ENCODE results near the gene SCFD2. TPM values are rescaled to one million over a fixed set of nuclear protein-coding genes. Genes with fewer than 3 reads are reported as not detected.

The SCFD2 gene
- total RNA-seq, 1 donor, result 24.2 TPM

- Histone ChIP-seq H3K27ac (ENCODE audit: low read depth, low read length) (no peak overlapping the region), H4K20me1 (ENCODE audit: insufficient read depth, low read length) (no peaks in the 10 kb centered on the region), H3K4me2 (ENCODE audit: insufficient read depth, low read length) (no peak overlapping the region), H3K9me3 (ENCODE audit: low read depth, low read length) (no peaks in the 10 kb centered on the region), H3K36me3 (ENCODE audit: insufficient read depth, low read length) (no peaks in the 10 kb centered on the region), H3K79me2 (ENCODE audit: insufficient read depth, low read length) (no peaks in the 10 kb centered on the region), H3K4me3 (ENCODE audit: insufficient read depth, low read length) (no peak overlapping the region), H3K27me3 (ENCODE audit: insufficient read depth, low read length) (no peaks in the 10 kb centered on the region), H3K4me1 (ENCODE audit: insufficient read depth, low read length) (peaks cover 6% of the 10 kb centered on the region), H2AFZ (ENCODE audit: low read length) (no peak overlapping the region)
- no peak for DNase-seq (ENCODE audit: insufficient read length, low spot score, missing footprints)
- TF ChIP-seq CTCF (IDR thresholded peaks at IDR 0.05; ENCODE audit: extremely low read depth, low read depth, low read length), result no peak
Measured at GRCh38 chr4:52840531-52841370, 525.1 kb downstream of the SCFD2 start.

GRCh38 chr4:52838729-52839586 lies 526.9 kb downstream of the SCFD2 start:
- H3K4me2 ChIP-seq (ENCODE audit: insufficient read depth, low read length), result no peak overlapping the region
- no peak overlapping the region for H3K27ac ChIP-seq (ENCODE audit: low read depth, low read length)
- no peaks in the 10 kb centered on the region for H3K9me3 ChIP-seq (ENCODE audit: low read depth, low read length)
- H3K36me3 ChIP-seq (ENCODE audit: insufficient read depth, low read length), result no peaks in the 10 kb centered on the region
- H3K27me3 ChIP-seq (ENCODE audit: insufficient read depth, low read length), result no peaks in the 10 kb centered on the region
- no peak overlapping the region for H3K4me3 ChIP-seq (ENCODE audit: insufficient read depth, low read length)
- H3K79me2 ChIP-seq (ENCODE audit: insufficient read depth, low read length), result no peaks in the 10 kb centered on the region
- H4K20me1 ChIP-seq (ENCODE audit: insufficient read depth, low read length), result no peaks in the 10 kb centered on the region
- DNase-seq (ENCODE audit: insufficient read length, low spot score, missing footprints), result no peak
- TF ChIP-seq CTCF (IDR thresholded peaks at IDR 0.05; ENCODE audit: extremely low read depth, low read depth, low read length), result no peak
- H3K4me1 ChIP-seq (ENCODE audit: insufficient read depth, low read length), result peaks cover 6% of the 10 kb centered on the region
- no peak overlapping the region for H2AFZ ChIP-seq (ENCODE audit: low read length)

- no peaks in the 10 kb centered on the region for H3K36me3 ChIP-seq (ENCODE audit: insufficient read depth, low read length)
- H3K27me3 ChIP-seq (ENCODE audit: insufficient read depth, low read length), result no peaks in the 10 kb centered on the region
- peak overlapping the region; percentile 46 for H3K4me2 ChIP-seq (ENCODE audit: insufficient read depth, low read length)
- H3K9me3 ChIP-seq (ENCODE audit: low read depth, low read length), result no peaks in the 10 kb centered on the region
- H3K79me2 ChIP-seq (ENCODE audit: insufficient read depth, low read length), result no peaks in the 10 kb centered on the region
- H3K4me1 ChIP-seq (ENCODE audit: insufficient read depth, low read length), result peaks cover 6% of the 10 kb centered on the region
- H3K4me3 ChIP-seq (ENCODE audit: insufficient read depth, low read length), result no peak overlapping the region
- no peak overlapping the region for H3K27ac ChIP-seq (ENCODE audit: low read depth, low read length)
- TF ChIP-seq CTCF (IDR thresholded peaks at IDR 0.05; ENCODE audit: extremely low read depth, low read depth, low read length), result no peak
- H4K20me1 ChIP-seq (ENCODE audit: insufficient read depth, low read length), result no peaks in the 10 kb centered on the region
- DNase-seq (ENCODE audit: insufficient read length, low spot score, missing footprints), result peak; percentile 78
- H2AFZ ChIP-seq (ENCODE audit: low read length), result peak overlapping the region; percentile 52
Measured at GRCh38 chr4:52837716-52838558, 527.9 kb downstream of the SCFD2 start.

Data from osteoblast (primary cell).